MM.1S (cell line): ENCODE results near the gene NKAPL.

Experiments
- CTCF ChIP-seq: fragments of 300-600 bp; sonication (generic); IDR thresholded peaks from 2 replicates; pipeline ENCODE4 v1.5.1; 2016; ENCODE audit warnings: antibody characterized with exemption, low read length, mixed read lengths
- EZH2 ChIP-seq: fragments of 300-600 bp; sonication (generic); optimal IDR thresholded peaks from 2 replicates; pipeline ENCODE3; 2017; ENCODE audit warnings: low read depth, mild to moderate bottlenecking, antibody characterized with exemption, low read length, mixed read lengths
- EZH2phosphoT487 ChIP-seq: fragments of 300-600 bp; sonication (generic); IDR thresholded peaks from 2 replicates; pipeline ENCODE4 v1.6.1; 2018; ENCODE audit warnings: antibody characterized with exemption, low read length

GRCh38 chr6:28220257-28221133, 38.6 kb upstream of the NKAPL start:
- TF ChIP-seq CTCF = no peak
- no peak for TF ChIP-seq EZH2
- TF ChIP-seq EZH2phosphoT487 = no peak
